Measurements from ENCODE around the gene PFN1. TPM values are rescaled to one million over a fixed set of nuclear protein-coding genes. Genes with fewer than 3 reads are reported as not detected.
A peak's percentile ranks its signal among the peaks of the same experiment; 100 is the strongest.

Gene PFN1
- total RNA-seq, 4 donors from 2014 or later: 920 to 1,441 (median 1,060) TPM

- ATAC-seq: no peak
- TF ChIP-seq CTCF (IDR thresholded peaks at IDR 0.05) (no peak), EP300 (IDR thresholded peaks at IDR 0.05) (no peak), POLR2AphosphoS5 (IDR thresholded peaks at IDR 0.05) (no peak), POLR2A (IDR thresholded peaks at IDR 0.05) (no peak)
These were observed 1.9 kb downstream of the PFN1 start for GRCh38 chr17:4946312-4946976.

GRCh38 chr17:4945944-4946280 lies 2.4 kb downstream of the PFN1 start:
- H3K4me3 ChIP-seq: peak overlapping the region in 1 of 2 donors; percentile 100
- H3K27ac ChIP-seq: peak overlapping the region; percentile 10 to 98 (median 97)
- TF ChIP-seq CTCF (IDR thresholded peaks at IDR 0.05) (no peak), POLR2A (IDR thresholded peaks at IDR 0.05) (no peak), POLR2AphosphoS5 (IDR thresholded peaks at IDR 0.05) (no peak), EP300 (IDR thresholded peaks at IDR 0.05) (no peak)
- H3K36me3 ChIP-seq: peaks cover 0 to 51% of the 10 kb centered on the region in 2 donors
- no peaks in the 10 kb centered on the region for H3K27me3 ChIP-seq
- 22 to 37% methylated on average over 2 to 4 of the region's 4 CpGs for WGBS, 2 donors (ENCODE audit: low coverage in 1 of 2)
- peaks cover 0 to 83% (median 41%) of the 10 kb centered on the region in 3 donors for H3K4me1 ChIP-seq
- no peak for ATAC-seq
- no peaks in the 10 kb centered on the region for H3K9me3 ChIP-seq

More at GRCh38 chr17:4946312-4946976, 1.9 kb downstream of the PFN1 start:
- Histone ChIP-seq H3K4me3 (peak overlapping the region; percentile 59 to 100), H3K27me3 (no peaks in the 10 kb centered on the region), H3K36me3 (peaks cover 0 to 51% of the 10 kb centered on the region in 2 donors), H3K4me1 (peaks cover 0 to 83% (median 40%) of the 10 kb centered on the region in 3 donors), H3K9me3 (no peaks in the 10 kb centered on the region), H3K27ac (peak overlapping the region; percentile 73 to 98 (median 97))
- WGBS, 2 donors (ENCODE audit: low coverage in 1 of 2): 23 to 25% methylated on average over 12 to 13 of the region's 16 CpGs

- Histone ChIP-seq H3K4me3 (peak overlapping the region in 1 of 2 donors; percentile 100), H3K36me3 (peaks cover 0 to 51% of the 10 kb centered on the region in 2 donors), H3K4me1 (peaks cover 0 to 82% (median 36%) of the 10 kb centered on the region in 3 donors), H3K9me3 (no peaks in the 10 kb centered on the region), H3K27me3 (no peaks in the 10 kb centered on the region), H3K27ac (peak overlapping the region; percentile 63 to 98 (median 97))
- peak; percentile 37 for ATAC-seq
- WGBS, 2 donors (ENCODE audit: low coverage in 1 of 2): 9 to 33% methylated on average over 4 to 5 of the region's 7 CpGs
- no peak for TF ChIP-seq POLR2A (IDR thresholded peaks at IDR 0.05)
- TF ChIP-seq POLR2AphosphoS5 (IDR thresholded peaks at IDR 0.05): peak; percentile 80
- TF ChIP-seq CTCF (IDR thresholded peaks at IDR 0.05): no peak
- TF ChIP-seq EP300 (IDR thresholded peaks at IDR 0.05): no peak
These were observed 3.0 kb downstream of the PFN1 start for GRCh38 chr17:4945176-4945943.

GRCh38 chr17:4944554-4945175 lies 3.7 kb downstream of the PFN1 start:
- WGBS, 2 donors (ENCODE audit: low coverage in 1 of 2): 18 to 43% methylated on average over 2 to 5 of the region's 8 CpGs
- Histone ChIP-seq H3K27me3 (no peaks in the 10 kb centered on the region), H3K4me1 (peaks cover 0 to 75% (median 33%) of the 10 kb centered on the region in 3 donors), H3K27ac (peak overlapping the region; percentile 63 to 98 (median 97)), H3K4me3 (no peak overlapping the region), H3K36me3 (peaks cover 0 to 51% of the 10 kb centered on the region in 2 donors), H3K9me3 (no peaks in the 10 kb centered on the region)
- ATAC-seq: no peak
- no peak for TF ChIP-seq POLR2A (IDR thresholded peaks at IDR 0.05)
- TF ChIP-seq POLR2AphosphoS5 (IDR thresholded peaks at IDR 0.05): no peak
- no peak for TF ChIP-seq CTCF (IDR thresholded peaks at IDR 0.05)
- no peak for TF ChIP-seq EP300 (IDR thresholded peaks at IDR 0.05)
